HG03175 (cell line): Measurements from ENCODE around the gene ATP6V0B.

Experiments used
- ATAC-seq: cut with Tn5 transposase; IDR thresholded peaks from one replicate; pipeline ENCODE4 v1.9.1; 2021; ENCODE audit warnings: mild to moderate bottlenecking, moderate library complexity; ENCODE audit not compliant: unreplicated experiment

Gene ATP6V0B

DNA sequence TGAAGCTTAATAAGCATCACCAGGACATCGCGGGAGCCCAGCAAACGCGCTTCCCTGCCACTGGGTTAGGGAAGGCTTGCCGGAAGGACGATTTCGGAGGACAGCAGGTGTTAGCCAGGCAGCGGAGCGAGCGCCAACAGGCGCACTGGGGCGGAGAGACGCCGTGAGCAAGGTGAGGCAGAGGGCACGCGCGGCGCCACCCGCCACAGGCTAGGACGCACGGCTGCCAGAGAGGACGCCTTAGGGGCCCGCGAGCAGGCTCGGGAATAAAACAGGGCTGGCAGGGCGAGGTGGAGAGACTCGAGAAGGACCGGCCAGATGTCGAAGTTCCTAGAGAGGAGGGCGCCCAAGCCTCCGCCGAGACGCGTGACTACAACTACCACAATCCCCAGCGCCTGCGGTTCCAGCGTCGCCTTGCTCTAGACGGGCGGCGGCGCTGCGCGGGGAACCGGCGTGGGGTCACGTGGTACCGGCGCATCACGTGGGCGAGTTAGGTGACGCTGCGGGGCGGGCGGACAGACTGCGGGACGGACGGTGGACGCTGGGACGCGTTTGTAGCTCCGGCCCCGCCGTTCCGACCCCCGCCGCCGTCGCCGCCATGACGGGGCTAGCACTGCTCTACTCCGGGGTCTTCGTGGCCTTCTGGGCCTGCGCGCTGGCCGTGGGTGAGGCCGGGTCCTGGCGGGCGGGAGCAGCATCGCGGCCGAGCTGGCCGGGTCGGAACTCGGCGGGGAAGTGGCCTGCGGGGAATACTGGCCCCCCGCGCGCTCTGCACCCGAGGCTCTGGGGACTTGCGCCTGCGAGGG is at the start of gene ATP6V0B:
TSS of gene ATP6V0B (plus strand) at position 518 of the 806 bp plus-strand sequence. CDS start at position 599, 81 bp downstream.
- peak; percentile 68 for ATAC-seq

GRCh38 chr1:43925846-43926245 is 48.9 kb upstream of the ATP6V0B start:
- no peak for ATAC-seq

GRCh38 chr1:43930168-43930948 is 44.4 kb upstream of the ATP6V0B start:
- no peak for ATAC-seq

- no peak for ATAC-seq
Measured at GRCh38 chr1:43930949-43931275, 43.8 kb upstream of the ATP6V0B start.

GRCh38 chr1:43931711-43932660 is 42.8 kb upstream of the ATP6V0B start:
- ATAC-seq, result no peak

DNA sequence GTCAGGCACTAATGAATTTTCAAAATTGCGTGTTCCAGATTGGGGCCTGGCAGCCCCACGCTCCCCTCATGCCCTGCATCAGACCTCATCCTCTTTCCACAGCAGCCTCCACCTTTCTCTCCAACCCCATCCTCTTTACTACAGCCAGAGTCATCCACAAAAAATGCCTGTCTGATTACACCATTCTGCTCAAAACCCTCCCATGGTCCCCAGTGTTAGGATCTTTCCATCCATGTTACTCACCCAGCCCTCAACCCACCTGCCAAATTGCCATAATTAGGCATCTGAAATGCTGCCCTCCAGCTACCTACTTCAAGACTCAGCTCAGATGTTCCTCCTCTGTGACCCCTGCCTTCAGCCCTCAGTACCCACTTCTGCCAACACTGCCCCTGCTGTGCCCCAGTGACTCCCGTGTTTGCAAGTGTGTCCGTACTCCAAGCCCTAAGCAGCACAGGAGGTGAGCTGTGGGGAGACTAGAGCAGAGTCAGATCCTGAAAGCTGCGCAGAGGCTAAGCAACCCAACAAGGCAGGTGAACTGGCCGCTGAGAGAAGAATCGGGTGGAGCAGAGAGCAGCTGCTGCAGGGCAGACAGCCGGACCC is 41.9 kb upstream of the ATP6V0B start:
- ATAC-seq, result no peak

- ATAC-seq, result no peak
Measured at GRCh38 chr1:43933386-43934100, 41.2 kb upstream of the ATP6V0B start, which contains the start of gene ARTN. ARTN (plus strand) TSS chr1:43933801; CDS start chr1:43935657, 1,856 bp downstream.

GRCh38 chr1:43934101-43934985 is 40.4 kb upstream of the ATP6V0B start:
- no peak for ATAC-seq

DNA sequence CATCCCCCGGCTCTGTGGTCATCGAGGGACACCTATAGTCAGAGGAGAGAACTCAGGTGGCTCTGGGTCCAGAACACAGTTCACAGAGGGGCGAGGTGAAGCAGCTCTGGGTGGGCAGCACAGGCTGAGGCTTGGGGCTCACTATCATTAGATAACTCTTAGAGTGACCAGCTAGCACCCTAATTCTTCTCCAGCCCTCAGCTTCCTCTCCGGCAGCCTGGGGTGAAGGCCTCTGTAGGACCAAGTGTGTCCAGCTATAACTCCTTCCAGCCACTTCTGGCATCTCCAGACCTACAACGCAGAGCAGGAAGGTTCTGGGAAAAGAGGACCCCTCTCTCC is 39.8 kb upstream of the ATP6V0B start:
- ATAC-seq, result no peak

DNA sequence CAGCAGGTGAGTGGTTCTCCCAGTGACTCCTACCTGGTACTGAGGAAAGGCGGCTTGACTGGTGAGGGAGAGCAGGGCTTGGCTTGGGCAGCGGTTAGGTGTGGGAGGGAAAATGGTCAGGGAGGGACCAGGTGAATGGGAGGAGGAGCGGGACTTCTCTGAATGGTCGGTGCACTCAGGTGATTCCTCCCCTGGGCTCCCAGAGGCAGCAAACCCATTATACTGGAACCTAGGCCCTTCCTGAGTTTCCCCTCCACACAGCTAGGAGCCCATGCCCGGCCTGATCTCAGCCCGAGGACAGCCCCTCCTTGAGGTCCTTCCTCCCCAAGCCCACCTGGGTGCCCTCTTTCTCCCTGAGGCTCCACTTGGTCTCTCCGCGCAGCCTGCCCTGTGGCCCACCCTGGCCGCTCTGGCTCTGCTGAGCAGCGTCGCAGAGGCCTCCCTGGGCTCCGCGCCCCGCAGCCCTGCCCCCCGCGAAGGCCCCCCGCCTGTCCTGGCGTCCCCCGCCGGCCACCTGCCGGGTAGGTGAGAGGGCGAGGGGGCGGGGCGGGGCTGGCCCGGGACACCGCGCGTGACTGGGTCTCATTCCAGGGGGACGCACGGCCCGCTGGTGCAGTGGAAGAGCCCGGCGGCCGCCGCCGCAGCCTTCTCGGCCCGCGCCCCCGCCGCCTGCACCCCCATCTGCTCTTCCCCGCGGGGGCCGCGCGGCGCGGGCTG is 38.9 kb upstream of the ATP6V0B start:
- ATAC-seq, result no peak

DNA sequence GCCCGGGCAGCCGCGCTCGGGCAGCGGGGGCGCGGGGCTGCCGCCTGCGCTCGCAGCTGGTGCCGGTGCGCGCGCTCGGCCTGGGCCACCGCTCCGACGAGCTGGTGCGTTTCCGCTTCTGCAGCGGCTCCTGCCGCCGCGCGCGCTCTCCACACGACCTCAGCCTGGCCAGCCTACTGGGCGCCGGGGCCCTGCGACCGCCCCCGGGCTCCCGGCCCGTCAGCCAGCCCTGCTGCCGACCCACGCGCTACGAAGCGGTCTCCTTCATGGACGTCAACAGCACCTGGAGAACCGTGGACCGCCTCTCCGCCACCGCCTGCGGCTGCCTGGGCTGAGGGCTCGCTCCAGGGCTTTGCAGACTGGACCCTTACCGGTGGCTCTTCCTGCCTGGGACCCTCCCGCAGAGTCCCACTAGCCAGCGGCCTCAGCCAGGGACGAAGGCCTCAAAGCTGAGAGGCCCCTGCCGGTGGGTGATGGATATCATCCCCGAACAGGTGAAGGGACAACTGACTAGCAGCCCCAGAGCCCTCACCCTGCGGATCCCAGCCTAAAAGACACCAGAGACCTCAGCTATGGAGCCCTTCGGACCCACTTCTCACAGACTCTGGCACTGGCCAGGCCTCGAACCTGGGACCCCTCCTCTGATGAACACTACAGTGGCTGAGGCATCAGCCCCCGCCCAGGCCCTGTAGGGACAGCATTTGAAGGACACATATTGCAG is 38.2 kb upstream of the ATP6V0B start:
- ATAC-seq, result no peak

DNA sequence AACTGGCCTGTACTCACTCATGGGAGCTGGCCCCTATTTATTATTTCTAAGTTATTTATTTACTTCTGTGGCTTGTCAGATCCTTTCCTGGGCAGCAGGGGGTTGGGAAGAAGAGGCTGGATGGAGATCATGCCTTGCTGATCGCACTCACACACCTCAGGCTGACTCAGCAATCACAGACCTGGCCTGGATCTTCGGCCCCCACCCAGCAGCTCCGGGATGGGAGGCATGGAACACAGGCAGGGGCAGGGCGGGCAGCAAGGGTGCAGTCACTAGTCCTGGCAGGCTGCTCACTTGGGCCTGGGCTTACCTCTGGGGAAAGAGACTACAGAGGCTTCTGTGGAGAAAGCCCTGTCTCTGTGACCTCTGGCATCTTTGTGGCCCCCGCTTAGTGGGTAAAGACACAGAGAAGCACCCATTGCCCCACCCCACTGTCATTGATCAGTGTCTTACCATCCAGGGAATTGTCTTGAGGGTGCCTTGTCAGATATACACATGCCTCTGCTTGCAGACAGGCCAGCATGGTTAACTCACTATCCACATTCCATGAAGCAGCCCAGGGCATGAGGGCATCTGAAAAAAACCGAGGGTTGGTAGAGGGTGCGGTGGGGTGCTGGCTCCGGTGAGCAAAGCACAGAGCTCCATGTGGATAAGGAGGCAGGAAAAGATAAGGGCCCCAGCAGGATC is 37.4 kb upstream of the ATP6V0B start:
- no peak for ATAC-seq

GRCh38 chr1:43938383-43938782 is 36.4 kb upstream of the ATP6V0B start:
- no peak for ATAC-seq

GRCh38 chr1:43938892-43939587 is 35.7 kb upstream of the ATP6V0B start:
- no peak for ATAC-seq

DNA sequence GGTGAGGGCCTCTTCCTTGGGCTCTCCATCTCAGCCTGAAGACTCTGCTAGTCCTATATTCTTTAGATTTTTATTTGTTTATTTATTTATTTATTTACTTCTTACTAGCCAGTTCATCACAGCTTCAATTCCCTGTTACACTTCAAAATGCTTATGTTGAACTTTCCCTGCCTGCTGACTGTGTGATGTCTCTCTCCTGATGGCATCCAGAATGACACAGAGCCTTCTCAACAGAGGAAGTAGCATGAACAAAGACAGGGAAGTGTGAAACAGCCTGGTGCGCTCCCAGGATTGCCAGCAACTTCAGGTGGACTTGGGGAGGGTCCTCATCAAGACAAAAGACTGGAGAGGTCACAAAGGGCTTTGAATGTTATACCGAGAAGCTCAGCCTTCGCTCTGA is 32.3 kb upstream of the ATP6V0B start:
- no peak for ATAC-seq

- ATAC-seq, result no peak
Measured at GRCh38 chr1:43944860-43945259, 29.9 kb upstream of the ATP6V0B start.
